BE2C (cell line): ENCODE results near the gene CCDC197.

ENCODE experiments used
- DNase-seq: peaks from one replicate; pipeline ENCODE4 v3.0.0-alpha.2; 2020
- H3K27me3 ChIP-seq: fragments of 250-450 bp; sonication (Bioruptor Pico); 2 replicates; pipeline ENCODE4 v1.5.1; 2020; ENCODE audit warnings: mild to moderate bottlenecking
- H3K36me3 ChIP-seq: fragments of 250-450 bp; sonication (Bioruptor Pico); 2 replicates; pipeline ENCODE4 v1.5.1; 2020; ENCODE audit warnings: mild to moderate bottlenecking
- H3K4me1 ChIP-seq: fragments of 250-450 bp; sonication (Bioruptor Pico); 2 replicates; pipeline ENCODE4 v1.5.1; 2020
- H3K4me3 ChIP-seq: 2 replicates; pipeline ENCODE4 v1.5.1; 2011; ENCODE audit warnings: low read depth, low read length
- H3K9me3 ChIP-seq: fragments of 250-450 bp; sonication (Bioruptor Pico); 2 replicates; pipeline ENCODE4 v1.5.1; 2020
- CTCF ChIP-seq: IDR thresholded peaks from 2 replicates; pipeline ENCODE4 v1.5.1; 2012; ENCODE audit warnings: mild to moderate bottlenecking, low read depth, low read length

The CCDC197 gene

GRCh38 chr14:94014382-94014781, 17.3 kb downstream of the CCDC197 start:
- no peaks in the 10 kb centered on the region for H3K9me3 ChIP-seq
- H3K27me3 ChIP-seq = no peaks in the 10 kb centered on the region
- no peak for DNase-seq
- H3K4me3 ChIP-seq = no peak overlapping the region
- H3K36me3 ChIP-seq = no peaks in the 10 kb centered on the region
- no peak for TF ChIP-seq CTCF
- H3K4me1 ChIP-seq = no peaks in the 10 kb centered on the region

DNA sequence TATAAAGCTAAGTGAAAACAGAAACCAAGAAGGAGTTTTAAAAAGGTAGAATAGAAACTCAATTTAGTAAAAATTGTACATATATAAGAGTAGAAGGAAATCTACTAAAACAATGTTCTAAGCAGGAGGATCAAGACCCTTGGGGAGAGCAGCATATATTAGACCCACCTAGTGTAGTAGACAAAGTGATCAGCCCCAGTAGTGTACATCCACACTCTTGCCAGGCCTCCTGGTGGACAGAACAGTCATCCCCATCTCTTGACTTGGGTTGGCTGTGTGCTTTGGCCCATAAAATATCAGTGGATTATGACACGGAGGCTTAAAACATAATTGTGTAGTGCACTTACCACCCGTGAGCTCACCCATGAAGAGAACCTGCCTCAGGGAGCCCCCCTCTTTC, 18.1 kb downstream of the CCDC197 start:
- H3K4me1 ChIP-seq = no peaks in the 10 kb centered on the region
- H3K36me3 ChIP-seq = no peaks in the 10 kb centered on the region
- TF ChIP-seq CTCF = 0 out of 2 replicates have a peak, but pooled peaks have one; percentile 11
- no peak for DNase-seq
- H3K4me3 ChIP-seq = no peak overlapping the region
- no peaks in the 10 kb centered on the region for H3K9me3 ChIP-seq
- no peaks in the 10 kb centered on the region for H3K27me3 ChIP-seq

- Histone ChIP-seq H3K27me3 (no peaks in the 10 kb centered on the region), H3K4me3 (no peak overlapping the region), H3K4me1 (no peaks in the 10 kb centered on the region), H3K9me3 (no peaks in the 10 kb centered on the region), H3K36me3 (no peaks in the 10 kb centered on the region)
- no peak for TF ChIP-seq CTCF
- DNase-seq = no peak
These were observed 19.4 kb downstream of the CCDC197 start for GRCh38 chr14:94016446-94016976.

DNA sequence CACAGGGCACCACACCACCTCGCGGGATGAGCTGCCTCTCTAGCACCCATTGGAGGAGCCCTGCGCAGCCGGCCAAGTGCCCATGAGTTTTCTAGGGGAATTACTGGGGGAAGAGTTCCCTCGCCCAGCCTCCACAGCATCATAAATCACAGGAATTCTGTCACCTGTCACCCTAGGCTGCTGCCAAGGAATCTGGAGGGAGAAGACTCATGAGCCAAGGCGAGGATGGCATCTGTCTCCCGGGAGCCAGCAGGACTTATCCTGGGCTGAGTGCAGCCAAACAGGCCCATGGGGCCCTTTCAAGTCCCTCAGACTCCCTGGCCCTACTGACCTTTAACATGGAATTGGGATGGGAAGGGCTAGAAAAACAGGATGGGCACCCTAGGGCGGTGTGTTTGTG, 21.2 kb downstream of the CCDC197 start:
- no peaks in the 10 kb centered on the region for H3K9me3 ChIP-seq
- no peak for TF ChIP-seq CTCF
- H3K4me1 ChIP-seq = no peaks in the 10 kb centered on the region
- H3K27me3 ChIP-seq = no peaks in the 10 kb centered on the region
- H3K4me3 ChIP-seq = no peak overlapping the region
- DNase-seq = no peak
- H3K36me3 ChIP-seq = no peaks in the 10 kb centered on the region

- TF ChIP-seq CTCF = no peak
- DNase-seq = no peak
- Histone ChIP-seq H3K4me1 (no peaks in the 10 kb centered on the region), H3K9me3 (no peaks in the 10 kb centered on the region), H3K36me3 (no peaks in the 10 kb centered on the region), H3K4me3 (no peak overlapping the region), H3K27me3 (no peaks in the 10 kb centered on the region)
These were observed 22.2 kb downstream of the CCDC197 start for GRCh38 chr14:94019329-94019728.

GRCh38 chr14:94020267-94020666, 23.2 kb downstream of the CCDC197 start:
- Histone ChIP-seq H3K4me3 (no peak overlapping the region), H3K4me1 (no peaks in the 10 kb centered on the region), H3K9me3 (no peaks in the 10 kb centered on the region), H3K27me3 (no peaks in the 10 kb centered on the region), H3K36me3 (no peaks in the 10 kb centered on the region)
- no peak for DNase-seq
- TF ChIP-seq CTCF = no peak
